ENCODE results near the gene USP15. TPM values are rescaled to one million over a fixed set of nuclear protein-coding genes. Genes with fewer than 3 reads are reported as not detected.

Gene USP15
- total RNA-seq, 2 donors from 2014 or later, result 27.9 to 29.1 TPM

DNA sequence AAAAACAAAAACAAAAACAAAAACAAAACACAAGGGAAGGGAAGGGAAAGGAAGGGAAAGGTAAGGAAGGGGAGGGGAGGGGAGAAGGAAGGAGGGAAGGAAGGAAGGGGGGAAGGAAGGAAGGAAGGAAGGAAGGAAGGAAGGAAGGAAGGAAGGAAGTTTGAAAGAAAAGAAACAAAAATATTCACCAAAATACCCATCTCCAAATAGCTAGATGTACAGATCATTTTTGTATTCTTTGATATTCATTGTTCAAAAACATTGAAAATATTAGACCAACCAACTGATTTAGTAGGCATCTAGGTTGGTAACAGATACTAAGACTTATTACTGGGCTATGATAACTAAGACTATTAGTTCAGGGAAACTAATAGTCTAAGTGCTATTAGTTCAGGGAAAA is 39.1 kb upstream of the USP15 start:
- no peak overlapping the region for H3K4me3 ChIP-seq (ENCODE audit: low read length)
- H3K27ac ChIP-seq (ENCODE audit: low read depth, low read length), result no peak overlapping the region
- H3K36me3 ChIP-seq (ENCODE audit: control insufficient read depth, insufficient read depth, low read length), result no peaks in the 10 kb centered on the region
- no peaks in the 10 kb centered on the region for H3K9me3 ChIP-seq (ENCODE audit: control insufficient read depth, low read length)
- no peak overlapping the region for H3K4me3 Mint-ChIP-seq
- H3K27ac Mint-ChIP-seq, result no peak overlapping the region
- no peak for TF ChIP-seq CTCF (conservative IDR thresholded peaks at IDR 0.05)
- no peak for DNase-seq
- H3K36me3 Mint-ChIP-seq (ENCODE audit: low read depth), result no peaks in the 10 kb centered on the region
- H3K4me1 Mint-ChIP-seq, result no peaks in the 10 kb centered on the region
- peaks cover 5% of the 10 kb centered on the region for H3K27me3 ChIP-seq (ENCODE audit: control insufficient read depth, insufficient read depth, low read length, poor library complexity, severe bottlenecking)
- H3K9ac ChIP-seq (ENCODE audit: extremely low read depth, low read length, poor library complexity, severe bottlenecking), result no peak overlapping the region
- no peaks in the 10 kb centered on the region for H3K9me3 Mint-ChIP-seq
- no peaks in the 10 kb centered on the region for H3K27me3 Mint-ChIP-seq (ENCODE audit: insufficient read depth)
- H3K4me1 ChIP-seq (ENCODE audit: control insufficient read depth, insufficient read depth, low read length), result no peaks in the 10 kb centered on the region

DNA sequence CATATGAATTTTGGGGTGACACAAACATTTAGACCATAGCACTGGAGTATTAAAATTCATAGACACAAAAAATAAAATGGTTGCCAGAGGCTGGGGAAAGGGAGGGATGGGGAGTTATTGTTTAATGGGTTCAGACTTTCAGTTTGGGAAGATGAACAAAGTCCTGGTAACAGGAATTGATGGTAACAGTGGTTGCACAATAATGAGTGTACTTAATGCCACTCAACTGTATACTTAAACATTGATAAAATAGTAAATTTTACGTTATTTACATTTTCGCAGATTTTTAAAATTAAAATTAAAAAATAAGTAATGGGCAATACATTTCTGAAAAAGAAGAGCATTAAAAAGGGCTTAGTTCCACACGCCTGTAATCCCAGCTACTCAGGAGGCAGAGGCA is 35.6 kb upstream of the USP15 start:
- H3K27me3 ChIP-seq (ENCODE audit: control insufficient read depth, insufficient read depth, low read length, poor library complexity, severe bottlenecking), result peaks cover 28% of the 10 kb centered on the region
- no peaks in the 10 kb centered on the region for H3K36me3 ChIP-seq (ENCODE audit: control insufficient read depth, insufficient read depth, low read length)
- no peak for TF ChIP-seq CTCF (conservative IDR thresholded peaks at IDR 0.05)
- 88 to 100% methylated on average over 1 of the region's 3 CpGs for WGBS, 2 experiments (ENCODE audit: insufficient coverage in 1 of 2, insufficient read length in 1 of 2)
- no peak overlapping the region for H3K4me3 ChIP-seq (ENCODE audit: low read length)
- Mint-ChIP-seq H3K27me3 (ENCODE audit: insufficient read depth) (peaks cover 2% of the 10 kb centered on the region), H3K4me3 (no peak overlapping the region), H3K4me1 (no peaks in the 10 kb centered on the region), H3K9me3 (no peaks in the 10 kb centered on the region), H3K27ac (no peak overlapping the region), H3K36me3 (ENCODE audit: low read depth) (no peaks in the 10 kb centered on the region)
- H3K9me3 ChIP-seq (ENCODE audit: control insufficient read depth, low read length), result no peaks in the 10 kb centered on the region
- no peak overlapping the region for H3K27ac ChIP-seq (ENCODE audit: low read depth, low read length)
- no peaks in the 10 kb centered on the region for H3K4me1 ChIP-seq (ENCODE audit: control insufficient read depth, insufficient read depth, low read length)
- no peak overlapping the region for H3K9ac ChIP-seq (ENCODE audit: extremely low read depth, low read length, poor library complexity, severe bottlenecking)
- DNase-seq, result no peak

DNA sequence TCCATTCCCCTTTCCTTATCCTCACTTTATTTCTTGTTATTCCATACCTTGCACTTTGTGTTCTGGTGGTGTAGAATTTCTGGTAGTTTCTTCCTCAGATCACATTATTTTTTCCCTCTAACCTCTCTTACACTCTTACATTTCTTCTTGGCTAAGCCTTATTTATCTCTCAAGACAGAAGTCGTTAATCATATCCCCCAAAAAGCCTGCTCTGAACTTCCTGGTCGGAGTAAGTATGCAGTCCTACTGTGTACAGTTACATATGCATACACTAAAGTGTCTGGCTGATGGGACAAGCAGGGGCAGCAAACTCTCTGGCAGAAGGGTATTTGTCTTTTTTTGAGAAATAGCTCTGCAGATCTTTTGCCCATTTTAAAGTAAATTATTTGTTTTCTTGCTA is 33.1 kb upstream of the USP15 start:
- H3K27ac Mint-ChIP-seq, result no peak overlapping the region
- Histone ChIP-seq H3K27ac (ENCODE audit: low read depth, low read length) (no peak overlapping the region), H3K27me3 (ENCODE audit: control insufficient read depth, insufficient read depth, low read length, poor library complexity, severe bottlenecking) (peaks cover 47% of the 10 kb centered on the region), H3K4me3 (ENCODE audit: low read length) (no peak overlapping the region), H3K36me3 (ENCODE audit: control insufficient read depth, insufficient read depth, low read length) (no peaks in the 10 kb centered on the region), H3K9ac (ENCODE audit: extremely low read depth, low read length, poor library complexity, severe bottlenecking) (no peak overlapping the region), H3K9me3 (ENCODE audit: control insufficient read depth, low read length) (no peaks in the 10 kb centered on the region), H3K4me1 (ENCODE audit: control insufficient read depth, insufficient read depth, low read length) (no peaks in the 10 kb centered on the region)
- TF ChIP-seq CTCF (conservative IDR thresholded peaks at IDR 0.05), result no peak
- no peaks in the 10 kb centered on the region for H3K9me3 Mint-ChIP-seq
- peaks cover 8% of the 10 kb centered on the region for H3K27me3 Mint-ChIP-seq (ENCODE audit: insufficient read depth)
- WGBS, 2 experiments (ENCODE audit: insufficient coverage in 1 of 2, insufficient read length in 1 of 2), result 87 to 94% methylated on average over 2 of the region's 2 CpGs
- no peaks in the 10 kb centered on the region for H3K36me3 Mint-ChIP-seq (ENCODE audit: low read depth)
- H3K4me3 Mint-ChIP-seq, result no peak overlapping the region
- H3K4me1 Mint-ChIP-seq, result peaks cover 2% of the 10 kb centered on the region
- no peak for DNase-seq

Data from endodermal cell (in vitro differentiated cells).